GM12891 (cell line): ENCODE data around the gene ANTKMT.

Source experiments
- PAX5 ChIP-seq: IDR thresholded peaks from 2 replicates; pipeline ENCODE4 v1.6.1; 2011; ENCODE audit warnings: low read length, moderate library complexity, mild to moderate bottlenecking; ENCODE audit not compliant: insufficient read depth, severe bottlenecking
- POLR2A ChIP-seq: IDR thresholded peaks from 2 replicates; pipeline ENCODE4 v1.6.1; 2011; ENCODE audit warnings: low read depth, low read length, control low read depth
- POLR2AphosphoS5 ChIP-seq: IDR thresholded peaks from 2 replicates; pipeline ENCODE4 v1.6.1; 2011; ENCODE audit warnings: low read depth, low read length, control low read depth
- POU2F2 ChIP-seq: IDR thresholded peaks from 2 replicates; pipeline ENCODE4 v1.6.1; 2011; ENCODE audit warnings: low read depth, mild to moderate bottlenecking, control low read depth, low read length, moderate library complexity
- SPI1 ChIP-seq: IDR thresholded peaks from 2 replicates; pipeline ENCODE4 v1.6.1; 2011; ENCODE audit warnings: low read depth, low read length, control low read depth
- TAF1 ChIP-seq: IDR thresholded peaks from 2 replicates; pipeline ENCODE4 v1.6.1; 2011; ENCODE audit warnings: low read depth, low read length, control low read depth

- TF ChIP-seq POLR2AphosphoS5 (no peak), POLR2A (0 out of 2 replicates have a peak, but pooled peaks have one; percentile 25), TAF1 (no peak), POU2F2 (no peak), SPI1 (no peak), PAX5 (no peak)
These were observed 7.4 kb downstream of the ANTKMT start for GRCh38 chr16:728131-728889.
